Hematopoietic multipotent progenitor cell treated with erythropoietin and hydrocortisone succinate and interleukin-3 and kit ligand, for 8 days (in vitro differentiated cells): Measurements from ENCODE around the gene USH1C.
A peak's percentile ranks its signal among the peaks of the same experiment; 100 is the strongest.

ENCODE experiments used
- DNase-seq: peaks from one replicate; pipeline ENCODE4 v3.0.0-alpha.2; 2015

USH1C gene

GRCh38 chr11:17544181-17544622, at the start of gene USH1C:
USH1C (minus strand) TSS chr11:17544416; CDS start chr11:17544307, 109 bp downstream.
- DNase-seq = peak; percentile 34

GRCh38 chr11:17593466-17594245, 49.4 kb upstream of the USH1C start:
- DNase-seq = no peak

- no peak for DNase-seq
Observed at GRCh38 chr11:17591293-17591692, 47.1 kb upstream of the USH1C start.

GRCh38 chr11:17590463-17590862, 46.2 kb upstream of the USH1C start:
- DNase-seq = no peak

- no peak for DNase-seq
Observed at GRCh38 chr11:17588721-17589120, 44.5 kb upstream of the USH1C start.

- DNase-seq = no peak
Observed at GRCh38 chr11:17588166-17588565, 44.0 kb upstream of the USH1C start.

GRCh38 chr11:17585911-17586695, 41.9 kb upstream of the USH1C start:
- no peak for DNase-seq

GRCh38 chr11:17581732-17582053, 37.5 kb upstream of the USH1C start:
- no peak for DNase-seq

- DNase-seq = no peak
Observed at GRCh38 chr11:17581036-17581731, 37.0 kb upstream of the USH1C start.

- no peak for DNase-seq
Observed at GRCh38 chr11:17580271-17580670, 36.1 kb upstream of the USH1C start.

GRCh38 chr11:17579451-17579850, 35.2 kb upstream of the USH1C start:
- DNase-seq = no peak

- DNase-seq = no peak
Observed at GRCh38 chr11:17578958-17579357, 34.7 kb upstream of the USH1C start.

GRCh38 chr11:17578296-17578695, 34.1 kb upstream of the USH1C start:
- DNase-seq = no peak

- no peak for DNase-seq
Observed at GRCh38 chr11:17575431-17576425, 31.5 kb upstream of the USH1C start.

GRCh38 chr11:17574141-17575091, 30.2 kb upstream of the USH1C start:
- DNase-seq = no peak

- DNase-seq = no peak
Observed at GRCh38 chr11:17573526-17573925, 29.3 kb upstream of the USH1C start.

- DNase-seq = no peak
Observed at GRCh38 chr11:17572791-17573460, 28.7 kb upstream of the USH1C start.

- no peak for DNase-seq
Observed at GRCh38 chr11:17572359-17572690, 28.1 kb upstream of the USH1C start.

GRCh38 chr11:17571431-17572358, 27.5 kb upstream of the USH1C start:
- no peak for DNase-seq

GRCh38 chr11:17570034-17570433, 25.8 kb upstream of the USH1C start:
- DNase-seq = no peak
